Neural cell (in vitro differentiated cells): ENCODE measurements around the gene DDX24. TPM values are rescaled to one million over a fixed set of nuclear protein-coding genes. Genes with fewer than 3 reads are reported as not detected.

ENCODE experiments used
- H2AFZ ChIP-seq: fragments of 200-600, 300-800 bp; sonication (generic), shearing (Covaris generic); 2 replicates; pipeline ENCODE4 v1.6.0; 2014; ENCODE audit warnings: low read depth, mild to moderate bottlenecking, antibody characterized with exemption, low read length, moderate library complexity
- H3F3A ChIP-seq: fragments of 200-600 bp; shearing (Covaris generic); 2 replicates; pipeline ENCODE4 v1.6.1; 2016; ENCODE audit warnings: mild to moderate bottlenecking, moderate library complexity, mixed read lengths, antibody characterized with exemption, low read length; ENCODE audit not compliant: insufficient read depth, poor library complexity, severe bottlenecking
- H3K27ac ChIP-seq: fragments of 200-600, 300-800 bp; sonication (generic), shearing (Covaris generic); 2 replicates; pipeline ENCODE4 v1.5.1; 2014; ENCODE audit warnings: mild to moderate bottlenecking, low read length, moderate library complexity
- H3K27me3 ChIP-seq: fragments of 300-800, 200-600 bp; sonication (generic), shearing (Covaris generic); 2 replicates; pipeline ENCODE4 v1.6.0; 2014; ENCODE audit warnings: mild to moderate bottlenecking, low read depth, low read length, moderate library complexity; ENCODE audit not compliant: insufficient read depth
- H3K36me3 ChIP-seq: fragments of 300-800, 200-600 bp; sonication (generic), shearing (Covaris generic); 2 replicates; pipeline ENCODE4 v1.5.1; 2014; ENCODE audit warnings: mild to moderate bottlenecking, antibody characterized with exemption, low read length, moderate library complexity; ENCODE audit not compliant: insufficient read depth
- H3K4me2 ChIP-seq: fragments of 300-800, 200-600 bp; sonication (generic), shearing (Covaris generic); 2 replicates; pipeline ENCODE4 v1.6.0; 2014; ENCODE audit warnings: mild to moderate bottlenecking, low read length
- H3K4me3 ChIP-seq: fragments of 300-800, 200-600 bp; sonication (generic), shearing (Covaris generic); 2 replicates; pipeline ENCODE4 v1.5.1; 2014; ENCODE audit warnings: mild to moderate bottlenecking, low read length, moderate library complexity
- H3K79me2 ChIP-seq: fragments of 200-600 bp; shearing (Covaris generic); replicated peaks from 2 replicates; pipeline ENCODE4 v1.6.0; 2014; ENCODE audit warnings: mild to moderate bottlenecking, low read length, moderate library complexity; ENCODE audit not compliant: insufficient read depth
- H3K9ac ChIP-seq: fragments of 300-800, 200-600 bp; sonication (generic), shearing (Covaris generic); 2 replicates; pipeline ENCODE4 v1.6.1; 2016; ENCODE audit warnings: mild to moderate bottlenecking, low read length, mixed read lengths
- H3K9me2 ChIP-seq: fragments of 200-600 bp; shearing (Covaris generic); 2 replicates; pipeline ENCODE4 v1.6.1; 2016; ENCODE audit warnings: mild to moderate bottlenecking, low read length, mixed read lengths; ENCODE audit not compliant: insufficient read depth
- H3K9me3 ChIP-seq: fragments of 200-600, 300-800 bp; sonication (generic), shearing (Covaris generic); 2 replicates; pipeline ENCODE4 v1.6.1; 2016; ENCODE audit warnings: mild to moderate bottlenecking, mixed run types, low read length, moderate library complexity, mixed read lengths
- H4K20me1 ChIP-seq: fragments of 200-600 bp; shearing (Covaris generic); 2 replicates; pipeline ENCODE4 v1.6.1; 2016; ENCODE audit warnings: mild to moderate bottlenecking, mixed run types; ENCODE audit not compliant: insufficient read depth
- CTCF ChIP-seq: fragments of 450-650 bp; IDR thresholded peaks from 2 replicates; pipeline ENCODE4 v1.5.1; 2014; ENCODE audit warnings: antibody characterized with exemption, mild to moderate bottlenecking, moderate library complexity; ENCODE audit not compliant: poor library complexity, severe bottlenecking
- EP300 ChIP-seq: fragments of 450-650 bp; conservative IDR thresholded peaks from 2 replicates; pipeline ENCODE4 v1.6.1; 2014; ENCODE audit warnings: antibody characterized with exemption, mild to moderate bottlenecking, moderate library complexity; ENCODE audit not compliant: poor library complexity, severe bottlenecking
- EZH2 ChIP-seq: fragments of 200-600, 300-800 bp; shearing (Covaris generic), sonication (generic); IDR thresholded peaks from 2 replicates; pipeline ENCODE4 v1.6.1; 2014; ENCODE audit warnings: antibody characterized with exemption, low read length, borderline replicate concordance, mild to moderate bottlenecking; ENCODE audit not compliant: insufficient read depth, poor library complexity, severe bottlenecking
- MXI1 ChIP-seq: fragments of 450-650 bp; conservative IDR thresholded peaks from 2 replicates; pipeline ENCODE4 v1.6.1; 2014; ENCODE audit warnings: antibody characterized with exemption, mild to moderate bottlenecking; ENCODE audit not compliant: poor library complexity, severe bottlenecking
- POLR2AphosphoS5 ChIP-seq: IDR thresholded peaks from 2 replicates; pipeline ENCODE4 v1.6.1; 2012
- RAD21 ChIP-seq: fragments of 450-650 bp; conservative IDR thresholded peaks from 2 replicates; pipeline ENCODE4 v1.6.1; 2014; ENCODE audit warnings: antibody characterized with exemption, mild to moderate bottlenecking, moderate library complexity
- REST ChIP-seq: IDR thresholded peaks from 2 replicates; pipeline ENCODE4 v1.6.1; 2012; ENCODE audit warnings: borderline replicate concordance
- SMC3 ChIP-seq: fragments of 450-650 bp; conservative IDR thresholded peaks from 2 replicates; pipeline ENCODE4 v1.6.1; 2014; ENCODE audit warnings: antibody characterized with exemption, mild to moderate bottlenecking, moderate library complexity; ENCODE audit not compliant: poor library complexity
- TAF1 ChIP-seq: IDR thresholded peaks from 2 replicates; pipeline ENCODE4 v1.6.1; 2012; ENCODE audit warnings: low read depth
- polyA plus RNA-seq: library from polyadenylated mRNA; depleted of rRNA; stranded (reverse); fragments of >200 nt; gene quantifications from 2 replicates; pipeline ENCODE4 v1.2.3, GENCODE V29; 2014

The DDX24 gene
- polyA plus RNA-seq, 1 donor from 2014 or later = 177 TPM

- no peak overlapping the region for H3K27ac ChIP-seq
- no peaks in the 10 kb centered on the region for H3K9me3 ChIP-seq
- H3K4me2 ChIP-seq = no peak overlapping the region
- no peaks in the 10 kb centered on the region for H3K79me2 ChIP-seq
- H3K27me3 ChIP-seq = no peaks in the 10 kb centered on the region
- no peaks in the 10 kb centered on the region for H3K36me3 ChIP-seq
- no peak overlapping the region for H2AFZ ChIP-seq
- no peaks in the 10 kb centered on the region for H4K20me1 ChIP-seq
- H3K9ac ChIP-seq = no peak overlapping the region
- TF ChIP-seq MXI1 (no peak), RAD21 (no peak), REST (no peak), EP300 (no peak), TAF1 (no peak), EZH2 (no peak), POLR2AphosphoS5 (no peak), CTCF (no peak), SMC3 (no peak)
- H3K9me2 ChIP-seq = no peaks in the 10 kb centered on the region
- no peak overlapping the region for H3K4me3 ChIP-seq
- H3F3A ChIP-seq = no peaks in the 10 kb centered on the region
Measured at GRCh38 chr14:94022532-94023411, 58.2 kb downstream of the DDX24 start.

- no peak overlapping the region for H2AFZ ChIP-seq
Measured at GRCh38 chr14:94021416-94022157, 59.4 kb downstream of the DDX24 start.

More at GRCh38 chr14:94021416-94022157, 59.4 kb downstream of the DDX24 start:
- no peaks in the 10 kb centered on the region for H3K79me2 ChIP-seq
- no peaks in the 10 kb centered on the region for H3K36me3 ChIP-seq
- H3K4me3 ChIP-seq = no peak overlapping the region
- no peaks in the 10 kb centered on the region for H4K20me1 ChIP-seq
- H3K9me2 ChIP-seq = no peaks in the 10 kb centered on the region
- no peaks in the 10 kb centered on the region for H3K9me3 ChIP-seq
- H3F3A ChIP-seq = no peaks in the 10 kb centered on the region
- H3K9ac ChIP-seq = no peak overlapping the region
- TF ChIP-seq TAF1 (no peak), SMC3 (no peak), REST (no peak), RAD21 (no peak), MXI1 (no peak), POLR2AphosphoS5 (no peak), EP300 (no peak), CTCF (no peak), EZH2 (no peak)
- H3K4me2 ChIP-seq = no peak overlapping the region
- no peaks in the 10 kb centered on the region for H3K27me3 ChIP-seq
- H3K27ac ChIP-seq = no peak overlapping the region
